ENCODE data around the gene C9orf57.

DNA sequence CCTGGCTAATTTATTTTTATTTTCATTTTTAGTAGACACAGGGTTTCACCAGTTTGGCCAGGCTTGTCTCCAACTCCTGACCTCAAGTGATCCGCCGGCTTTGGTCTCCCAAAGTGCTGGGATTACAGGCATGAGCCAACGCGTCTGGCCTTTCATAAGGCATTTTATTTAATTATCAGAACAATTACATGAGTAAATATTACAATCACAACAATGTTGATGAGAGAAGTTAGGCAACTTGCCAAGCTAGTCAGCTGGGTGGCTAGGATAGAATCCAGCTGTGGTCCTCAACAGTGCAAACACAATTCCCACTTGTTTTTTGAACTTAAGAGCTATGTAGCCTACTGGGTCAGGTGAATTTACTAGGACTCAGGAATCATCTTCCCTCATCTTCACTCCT, 22.0 kb downstream of the C9orf57 start:
- TF ChIP-seq CTCF (IDR thresholded peaks at IDR 0.05) (no peak), POLR2AphosphoS5 (IDR thresholded peaks at IDR 0.05) (no peak), POLR2A (IDR thresholded peaks at IDR 0.05) (no peak)
